HepG2 (cell line): ENCODE data around the gene EYA2. TPM values are rescaled to one million over a fixed set of nuclear protein-coding genes. Genes with fewer than 3 reads are reported as not detected.
A peak's percentile ranks its signal among the peaks of the same experiment; 100 is the strongest.

Experiments used
- AFF4 ChIP-seq: sonication (generic); formaldehyde crosslinking; IDR thresholded peaks from 2 replicates; pipeline ENCODE4 v1.4.0; 2020; ENCODE audit warnings: missing genetic modification reagents
- AKAP8 ChIP-seq: sonication (generic); formaldehyde crosslinking; IDR thresholded peaks from 2 replicates; pipeline ENCODE4 v1.5.1; 2020; ENCODE audit warnings: mild to moderate bottlenecking, missing genetic modification reagents
- GLI4 ChIP-seq: sonication (generic); formaldehyde crosslinking; IDR thresholded peaks from 2 replicates; pipeline ENCODE4 v1.5.1; 2020; ENCODE audit warnings: missing genetic modification reagents, mild to moderate bottlenecking, moderate library complexity, borderline replicate concordance
- HMG20A ChIP-seq: IDR thresholded peaks from 2 replicates; pipeline ENCODE4 v1.6.1; 2016; ENCODE audit warnings: borderline replicate concordance
- ONECUT2 ChIP-seq: sonication (generic); formaldehyde crosslinking; IDR thresholded peaks from 2 replicates; pipeline ENCODE4 v1.4.0; 2020; ENCODE audit warnings: missing genetic modification reagents
- POLR2AphosphoS5 ChIP-seq: IDR thresholded peaks from 2 replicates; pipeline ENCODE4 v1.6.1; 2012; ENCODE audit warnings: low read depth, low read length
- PRPF4 ChIP-seq: fragments of 200-400 bp; formaldehyde crosslinking; IDR thresholded peaks from 2 replicates; pipeline ENCODE4 v1.6.1; 2016; ENCODE audit warnings: low read length, low read depth; ENCODE audit not compliant: poor library complexity, severe bottlenecking
- ZBTB25 ChIP-seq: IDR thresholded peaks from 2 replicates; pipeline ENCODE4 v1.6.1; 2018; ENCODE audit warnings: missing genetic modification reagents
- ZNF121 ChIP-seq: sonication (generic); formaldehyde crosslinking; IDR thresholded peaks from 2 replicates; pipeline ENCODE4 v1.5.0; 2020; ENCODE audit warnings: mild to moderate bottlenecking, missing genetic modification reagents
- ZNF205 ChIP-seq: IDR thresholded peaks from 2 replicates; pipeline ENCODE4 v1.6.1; 2018; ENCODE audit warnings: missing biosample characterization, missing genetic modification reagents
- ZNF335 ChIP-seq: sonication (generic); formaldehyde crosslinking; IDR thresholded peaks from 2 replicates; pipeline ENCODE4 v1.4.0; 2020; ENCODE audit warnings: missing genetic modification reagents
- ZNF530 ChIP-seq: sonication (generic); formaldehyde crosslinking; IDR thresholded peaks from 2 replicates; pipeline ENCODE4 v1.5.0; 2020; ENCODE audit warnings: low read depth, mild to moderate bottlenecking, missing genetic modification reagents
- ZNF670 ChIP-seq: sonication (generic); formaldehyde crosslinking; IDR thresholded peaks from 2 replicates; pipeline ENCODE4 v1.8.0; 2022; ENCODE audit warnings: mild to moderate bottlenecking, missing genetic modification reagents, borderline replicate concordance
- ZNF777 ChIP-seq: sonication (generic); formaldehyde crosslinking; IDR thresholded peaks from 2 replicates; pipeline ENCODE4 v1.4.0; 2020; ENCODE audit warnings: missing genetic modification reagents
- polyA plus RNA-seq, 8 experiments: library from polyadenylated mRNA; depleted of rRNA in 3 of 8; stranded (reverse) in 7 of 8; unstranded in 1 of 8; fragments of >200 nt; fragmentation: Illumina TruSeq in 4 of 8; extraction: Trizol in 4 of 8; gene quantifications; 2 replicates each; pipeline versions ENCODE4 v1.2.1 to v1.2.3, GENCODE V29; 2011 to 2016; ENCODE audit warnings: low read depth in 4 of 8, missing spikeins in 1 of 8, mixed read lengths in 1 of 8; ENCODE audit not compliant: insufficient read depth in 1 of 8
- total RNA-seq, 5 experiments: library from RNA; depleted of rRNA; stranded (reverse); fragments of >200 nt; fragmentation: Illumina TruSeq; extraction: Trizol; gene quantifications; 2 replicates each; pipeline ENCODE4 v1.2.3, GENCODE V29; 2016; ENCODE audit warnings: low read depth in 1 of 5
- TF ChIP-seq, protein P1 (sequence below): sonication (generic); formaldehyde crosslinking; IDR thresholded peaks from 2 replicates; pipeline ENCODE4 v1.4.0; 2020; ENCODE audit warnings: missing genetic modification reagents
- TF ChIP-seq, protein P2 (sequence below): sonication (generic); formaldehyde crosslinking; conservative IDR thresholded peaks from 2 replicates; pipeline ENCODE4 v1.4.0; 2020; ENCODE audit warnings: missing genetic modification reagents
- TF ChIP-seq, protein P3 (sequence below): IDR thresholded peaks from 2 replicates; pipeline ENCODE4 v1.6.1; 2018; ENCODE audit warnings: missing genetic modification reagents, mild to moderate bottlenecking, missing compliant biosample characterization
- TF ChIP-seq, protein P4 (sequence below): sonication (generic); formaldehyde crosslinking; IDR thresholded peaks from 2 replicates; pipeline ENCODE4 v1.4.0; 2020; ENCODE audit warnings: missing genetic modification reagents

EYA2 gene
- total and polyA plus RNA-seq, 2 of the 13 experiments (the other 11 are each of a cell fraction or from before 2014, with no cell fraction given) = not detected

GRCh38 chr20:47032933-47033578 is 138.4 kb downstream of the EYA2 start (continued):
- TF ChIP-seq, protein P1, sequence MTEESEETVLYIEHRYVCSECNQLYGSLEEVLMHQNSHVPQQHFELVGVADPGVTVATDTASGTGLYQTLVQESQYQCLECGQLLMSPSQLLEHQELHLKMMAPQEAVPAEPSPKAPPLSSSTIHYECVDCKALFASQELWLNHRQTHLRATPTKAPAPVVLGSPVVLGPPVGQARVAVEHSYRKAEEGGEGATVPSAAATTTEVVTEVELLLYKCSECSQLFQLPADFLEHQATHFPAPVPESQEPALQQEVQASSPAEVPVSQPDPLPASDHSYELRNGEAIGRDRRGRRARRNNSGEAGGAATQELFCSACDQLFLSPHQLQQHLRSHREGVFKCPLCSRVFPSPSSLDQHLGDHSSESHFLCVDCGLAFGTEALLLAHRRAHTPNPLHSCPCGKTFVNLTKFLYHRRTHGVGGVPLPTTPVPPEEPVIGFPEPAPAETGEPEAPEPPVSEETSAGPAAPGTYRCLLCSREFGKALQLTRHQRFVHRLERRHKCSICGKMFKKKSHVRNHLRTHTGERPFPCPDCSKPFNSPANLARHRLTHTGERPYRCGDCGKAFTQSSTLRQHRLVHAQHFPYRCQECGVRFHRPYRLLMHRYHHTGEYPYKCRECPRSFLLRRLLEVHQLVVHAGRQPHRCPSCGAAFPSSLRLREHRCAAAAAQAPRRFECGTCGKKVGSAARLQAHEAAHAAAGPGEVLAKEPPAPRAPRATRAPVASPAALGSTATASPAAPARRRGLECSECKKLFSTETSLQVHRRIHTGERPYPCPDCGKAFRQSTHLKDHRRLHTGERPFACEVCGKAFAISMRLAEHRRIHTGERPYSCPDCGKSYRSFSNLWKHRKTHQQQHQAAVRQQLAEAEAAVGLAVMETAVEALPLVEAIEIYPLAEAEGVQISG (CRISPR knock-in tag) = peak; percentile 71; the same call in 1 of the 2 replicates
- TF ChIP-seq GLI4 (CRISPR knock-in tag) (no peak), ZNF335 (no peak), POLR2AphosphoS5 (no peak), PRPF4 (no peak), ZNF670 (CRISPR knock-in tag) (no peak), ZNF530 (no peak), AFF4 (no peak), ZBTB25 (CRISPR knock-in tag) (no peak), ONECUT2 (CRISPR knock-in tag) (no peak), AKAP8 (no peak), ZNF121 (CRISPR knock-in tag) (peak; percentile 27; the same call in 1 of the 2 replicates), ZNF205 (peak; percentile 71; the same call in 1 of the 2 replicates), ZNF777 (CRISPR knock-in tag) (no peak), HMG20A (CRISPR knock-in tag) (peak; percentile 47; the same call in 1 of the 2 replicates)
- TF ChIP-seq, protein P2, sequence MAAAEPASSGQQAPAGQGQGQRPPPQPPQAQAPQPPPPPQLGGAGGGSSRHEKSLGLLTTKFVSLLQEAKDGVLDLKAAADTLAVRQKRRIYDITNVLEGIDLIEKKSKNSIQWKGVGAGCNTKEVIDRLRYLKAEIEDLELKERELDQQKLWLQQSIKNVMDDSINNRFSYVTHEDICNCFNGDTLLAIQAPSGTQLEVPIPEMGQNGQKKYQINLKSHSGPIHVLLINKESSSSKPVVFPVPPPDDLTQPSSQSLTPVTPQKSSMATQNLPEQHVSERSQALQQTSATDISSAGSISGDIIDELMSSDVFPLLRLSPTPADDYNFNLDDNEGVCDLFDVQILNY (CRISPR knock-in tag) = no peak
- TF ChIP-seq, protein P3, sequence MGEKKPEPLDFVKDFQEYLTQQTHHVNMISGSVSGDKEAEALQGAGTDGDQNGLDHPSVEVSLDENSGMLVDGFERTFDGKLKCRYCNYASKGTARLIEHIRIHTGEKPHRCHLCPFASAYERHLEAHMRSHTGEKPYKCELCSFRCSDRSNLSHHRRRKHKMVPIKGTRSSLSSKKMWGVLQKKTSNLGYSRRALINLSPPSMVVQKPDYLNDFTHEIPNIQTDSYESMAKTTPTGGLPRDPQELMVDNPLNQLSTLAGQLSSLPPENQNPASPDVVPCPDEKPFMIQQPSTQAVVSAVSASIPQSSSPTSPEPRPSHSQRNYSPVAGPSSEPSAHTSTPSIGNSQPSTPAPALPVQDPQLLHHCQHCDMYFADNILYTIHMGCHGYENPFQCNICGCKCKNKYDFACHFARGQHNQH (CRISPR knock-in tag) = peak; percentile 41; the same call in 1 of the 2 replicates
- TF ChIP-seq, protein P4, sequence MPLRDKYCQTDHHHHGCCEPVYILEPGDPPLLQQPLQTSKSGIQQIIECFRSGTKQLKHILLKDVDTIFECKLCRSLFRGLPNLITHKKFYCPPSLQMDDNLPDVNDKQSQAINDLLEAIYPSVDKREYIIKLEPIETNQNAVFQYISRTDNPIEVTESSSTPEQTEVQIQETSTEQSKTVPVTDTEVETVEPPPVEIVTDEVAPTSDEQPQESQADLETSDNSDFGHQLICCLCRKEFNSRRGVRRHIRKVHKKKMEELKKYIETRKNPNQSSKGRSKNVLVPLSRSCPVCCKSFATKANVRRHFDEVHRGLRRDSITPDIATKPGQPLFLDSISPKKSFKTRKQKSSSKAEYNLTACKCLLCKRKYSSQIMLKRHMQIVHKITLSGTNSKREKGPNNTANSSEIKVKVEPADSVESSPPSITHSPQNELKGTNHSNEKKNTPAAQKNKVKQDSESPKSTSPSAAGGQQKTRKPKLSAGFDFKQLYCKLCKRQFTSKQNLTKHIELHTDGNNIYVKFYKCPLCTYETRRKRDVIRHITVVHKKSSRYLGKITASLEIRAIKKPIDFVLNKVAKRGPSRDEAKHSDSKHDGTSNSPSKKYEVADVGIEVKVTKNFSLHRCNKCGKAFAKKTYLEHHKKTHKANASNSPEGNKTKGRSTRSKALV (CRISPR knock-in tag) = no peak
